Kidney (tissue), 14 donors: Measurements from ENCODE around the gene DROSHA. TPM values are rescaled to one million over a fixed set of nuclear protein-coding genes. Genes with fewer than 3 reads are reported as not detected.

Experiments used
- DNase-seq, 5 donors: peaks; one replicate each; pipeline ENCODE4 v3.0.0-alpha.2; 2013 to 2020
- FAIRE-seq: peaks from 2 replicates; lab custom pipeline; 2012; peaks lifted over from hg19 to GRCh38; lab: Jason Lieb, UNC
- H3K27ac ChIP-seq, 2 donors: one replicate each; pipeline ENCODE4 v1.7.0; 2013; ENCODE audit warnings: low read depth in 2 of 2, low read length in 2 of 2, inconsistent platforms in 1 of 2
- H3K27me3 ChIP-seq: one replicate; pipeline ENCODE4 v1.7.1; 2013; ENCODE audit warnings: low read length, inconsistent platforms; ENCODE audit not compliant: control insufficient read depth, insufficient read depth
- H3K36me3 ChIP-seq, 3 donors: one replicate each; pipeline versions ENCODE4 v1.7.0 to v1.7.1; 2013; ENCODE audit warnings: low read length in 3 of 3, control low read depth in 1 of 3, inconsistent platforms in 1 of 3; ENCODE audit not compliant: insufficient read depth in 3 of 3, control insufficient read depth in 2 of 3
- H3K4me1 ChIP-seq, 3 donors: one replicate each; pipeline versions ENCODE4 v1.7.0 to v1.7.1; 2013; ENCODE audit warnings: low read length in 3 of 3, inconsistent platforms in 1 of 3, low read depth in 1 of 3; ENCODE audit not compliant: control insufficient read depth in 2 of 3, insufficient read depth in 2 of 3
- H3K4me3 ChIP-seq, 3 donors: one replicate each; pipeline versions ENCODE4 v1.7.0 to v1.8.1; 2013; ENCODE audit warnings: low read length in 3 of 3, control low read depth in 1 of 3, inconsistent platforms in 1 of 3
- H3K9ac ChIP-seq, 3 donors: one replicate each; pipeline versions ENCODE4 v1.7.0 to v1.7.1; 2013; ENCODE audit warnings: low read length in 3 of 3, control low read depth in 1 of 3, inconsistent platforms in 1 of 3
- H3K9me3 ChIP-seq, 3 donors: one replicate each; pipeline versions ENCODE4 v1.7.0 to v1.7.1; 2013; ENCODE audit warnings: low read length in 3 of 3, control low read depth in 1 of 3, inconsistent platforms in 1 of 3; ENCODE audit not compliant: control insufficient read depth in 2 of 3, insufficient read depth in 1 of 3
- intact Hi-C: fragments of 100-400 bp; cut with DNase I; formaldehyde crosslinking; loops from one replicate; pipeline ENCODE4 v1.11.1; 2022
- polyA plus RNA-seq: library from polyadenylated mRNA; stranded (reverse); fragments of 350-450 nt; fragmentation: Illumina TruSeq; extraction: RNeasy Lipid Tissue Mini Kit (QIAGEN cat#74804); gene quantifications from one replicate; pipeline ENCODE4 v1.2.3, GENCODE V29; 2014; ENCODE audit warnings: low read depth, low replicate concordance; ENCODE audit not compliant: insufficient read depth
- total RNA-seq: library from RNA; stranded (reverse); fragmentation: NEBNext Ultra II Directional; extraction: Animal tissue kit (Norgen Biotek cat#: 25700); gene quantifications from one replicate; pipeline ENCODE4 v1.2.1, GENCODE V29; 2021
- TF ChIP-seq, protein P1 (sequence below): IDR thresholded peaks from 3 replicates; pipeline ENCODE4 v1.5.1; 2012; ENCODE audit warnings: mild to moderate bottlenecking, moderate library complexity, borderline replicate concordance; ENCODE audit not compliant: insufficient read depth; ENCODE audit errors: extremely low read depth
- donor health status: control.
- donor health status: control.
- donor health status: control.
- donor health status: control.
- donor health status: control.
- donor health status: DM: yes; HTN: yes; CAD: no.
- donor health status: Normal renal cell carcinoma (clear cell type).

The DROSHA gene
- total and polyA plus RNA-seq, 2 donors from 2014 or later, result 39.9 to 51.6 TPM

DNA sequence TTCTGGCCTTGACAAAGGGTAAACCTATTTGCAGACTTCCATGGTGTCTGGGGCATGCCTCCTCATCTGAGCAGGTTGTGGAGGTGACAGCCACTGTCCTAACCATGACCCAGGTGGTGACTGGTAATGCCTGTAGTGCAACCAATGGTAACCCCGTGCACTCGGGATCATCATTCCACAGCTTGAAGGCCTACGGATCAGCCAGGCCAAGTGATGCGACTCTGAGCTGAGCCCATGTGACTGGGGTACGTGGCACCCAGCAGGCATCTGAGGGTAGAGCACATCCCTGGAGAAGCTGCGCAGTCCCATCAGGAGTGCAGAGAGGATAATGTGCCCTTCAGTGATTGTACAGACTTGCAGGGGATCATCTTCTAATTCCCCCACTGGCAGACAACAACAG, 35.0 kb downstream of the DROSHA start:
- intact Hi-C loops, result no loop called here
- no peaks in the 10 kb centered on the region for H3K4me1 ChIP-seq
- FAIRE-seq (no peak), DNase-seq (no peak)
- H3K4me3 ChIP-seq, result no peak overlapping the region
- H3K9me3 ChIP-seq, result no peaks in the 10 kb centered on the region
- no peak overlapping the region for H3K27ac ChIP-seq
- H3K27me3 ChIP-seq, result no peaks in the 10 kb centered on the region
- H3K9ac ChIP-seq, result no peak overlapping the region
- TF ChIP-seq, protein P1, sequence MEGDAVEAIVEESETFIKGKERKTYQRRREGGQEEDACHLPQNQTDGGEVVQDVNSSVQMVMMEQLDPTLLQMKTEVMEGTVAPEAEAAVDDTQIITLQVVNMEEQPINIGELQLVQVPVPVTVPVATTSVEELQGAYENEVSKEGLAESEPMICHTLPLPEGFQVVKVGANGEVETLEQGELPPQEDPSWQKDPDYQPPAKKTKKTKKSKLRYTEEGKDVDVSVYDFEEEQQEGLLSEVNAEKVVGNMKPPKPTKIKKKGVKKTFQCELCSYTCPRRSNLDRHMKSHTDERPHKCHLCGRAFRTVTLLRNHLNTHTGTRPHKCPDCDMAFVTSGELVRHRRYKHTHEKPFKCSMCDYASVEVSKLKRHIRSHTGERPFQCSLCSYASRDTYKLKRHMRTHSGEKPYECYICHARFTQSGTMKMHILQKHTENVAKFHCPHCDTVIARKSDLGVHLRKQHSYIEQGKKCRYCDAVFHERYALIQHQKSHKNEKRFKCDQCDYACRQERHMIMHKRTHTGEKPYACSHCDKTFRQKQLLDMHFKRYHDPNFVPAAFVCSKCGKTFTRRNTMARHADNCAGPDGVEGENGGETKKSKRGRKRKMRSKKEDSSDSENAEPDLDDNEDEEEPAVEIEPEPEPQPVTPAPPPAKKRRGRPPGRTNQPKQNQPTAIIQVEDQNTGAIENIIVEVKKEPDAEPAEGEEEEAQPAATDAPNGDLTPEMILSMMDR, result no peak
- H3K36me3 ChIP-seq, result peaks cover 8 to 42% (median 36%) of the 10 kb centered on the region in 3 donors

DNA sequence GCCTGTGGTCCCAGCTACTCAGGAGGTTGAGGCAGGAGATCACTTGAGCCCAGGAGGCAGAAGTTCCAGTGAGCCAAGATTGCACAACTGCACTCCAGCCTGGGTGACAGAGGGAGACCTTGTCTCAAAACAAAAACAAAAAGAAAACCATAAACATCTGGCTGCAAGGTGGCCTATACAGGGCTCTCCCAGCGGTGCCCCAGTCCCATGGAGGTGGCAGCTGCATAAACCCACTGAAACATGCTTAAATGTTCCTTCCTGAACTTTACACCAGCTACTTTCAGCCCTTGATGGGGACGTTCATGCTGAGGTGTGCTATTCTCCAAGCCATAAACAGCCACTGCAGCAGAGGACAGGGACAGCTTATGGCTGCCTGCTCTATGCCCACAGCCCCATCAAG, 35.6 kb downstream of the DROSHA start:
- H3K36me3 ChIP-seq, result peaks cover 8 to 39% (median 32%) of the 10 kb centered on the region in 3 donors
- FAIRE-seq, result no peak
- TF ChIP-seq, protein P1, result no peak

DNA sequence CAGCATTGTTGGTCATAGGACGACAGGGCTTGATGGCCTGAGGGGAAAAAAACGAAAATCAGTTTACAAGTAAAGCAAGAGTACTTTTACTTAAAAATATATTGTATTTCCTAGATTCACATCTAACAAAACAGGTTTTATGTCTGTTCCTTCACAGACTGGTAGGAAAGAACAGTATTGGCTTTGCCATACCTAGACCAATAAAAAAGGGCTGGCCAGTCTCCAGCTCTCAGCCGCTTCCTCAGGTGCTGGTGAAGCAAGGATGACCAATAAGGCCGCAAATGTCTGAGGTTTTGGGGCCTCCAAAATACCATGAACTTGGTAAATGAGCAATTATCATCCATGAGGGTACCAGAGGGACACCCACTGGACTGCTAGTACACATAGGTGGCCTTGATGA, 36.6 kb downstream of the DROSHA start:
- FAIRE-seq (no peak), DNase-seq (no peak)
- intact Hi-C loops, result no loop called here
- Histone ChIP-seq H3K9ac (no peak overlapping the region), H3K9me3 (no peaks in the 10 kb centered on the region), H3K27me3 (no peaks in the 10 kb centered on the region), H3K4me1 (no peaks in the 10 kb centered on the region), H3K4me3 (no peak overlapping the region), H3K27ac (no peak overlapping the region), H3K36me3 (peaks cover 5 to 30% (median 24%) of the 10 kb centered on the region in 3 donors)
- TF ChIP-seq, protein P1, result no peak

More for the DNA sequence above, 35.6 kb downstream of the DROSHA start:
- H3K4me1 ChIP-seq, result no peaks in the 10 kb centered on the region
- H3K9ac ChIP-seq, result no peak overlapping the region
- H3K9me3 ChIP-seq, result no peaks in the 10 kb centered on the region
- H3K27ac ChIP-seq, result no peak overlapping the region
- no peak overlapping the region for H3K4me3 ChIP-seq
- H3K27me3 ChIP-seq, result no peaks in the 10 kb centered on the region
- no peak for DNase-seq
- intact Hi-C loops, result no loop called here

DNA sequence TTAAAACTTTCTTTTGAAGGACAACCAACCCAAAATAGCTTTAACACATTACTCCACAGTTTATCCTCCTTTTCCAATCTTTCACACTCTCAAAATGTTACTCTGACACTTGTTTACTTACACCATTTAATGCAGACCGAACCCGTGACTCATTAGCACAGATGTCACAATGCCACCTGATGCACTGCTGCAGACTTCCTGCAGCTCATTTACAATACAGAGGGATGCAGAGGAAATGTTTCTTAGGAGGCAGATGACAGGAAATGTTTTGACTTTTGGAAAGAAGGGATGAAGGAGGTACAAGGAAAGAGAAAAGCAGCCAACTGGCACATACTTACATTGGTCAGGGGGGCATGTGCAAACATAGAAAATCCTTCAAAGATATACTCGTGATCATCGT, 39.0 kb downstream of the DROSHA start:
- peaks cover 8 to 24% (median 16%) of the 10 kb centered on the region in 3 donors for H3K36me3 ChIP-seq
- TF ChIP-seq, protein P1, result no peak
- no peak for FAIRE-seq
- no peaks in the 10 kb centered on the region for H3K9me3 ChIP-seq
- H3K4me1 ChIP-seq, result no peaks in the 10 kb centered on the region
- H3K4me3 ChIP-seq, result no peak overlapping the region
- intact Hi-C loops, result no loop called here
- no peak overlapping the region for H3K9ac ChIP-seq
- no peak for DNase-seq
- H3K27me3 ChIP-seq, result no peaks in the 10 kb centered on the region
- H3K27ac ChIP-seq, result no peak overlapping the region
